ENCODE results near the gene GRM1.

Gene GRM1

GRCh38 chr6:146281651-146282362 is 252.9 kb downstream of the GRM1 start:
- no peak for DNase-seq (ENCODE audit: insufficient read length, low spot score)
- no peak for TF ChIP-seq CTCF (IDR thresholded peaks at IDR 0.05; ENCODE audit: insufficient read depth, missing control alignments)
- no peak for FAIRE-seq

GRCh38 chr6:146282837-146283236 is 254.0 kb downstream of the GRM1 start:
- DNase-seq (ENCODE audit: insufficient read length, low spot score) (no peak), FAIRE-seq (no peak)
- TF ChIP-seq CTCF (IDR thresholded peaks at IDR 0.05; ENCODE audit: insufficient read depth, missing control alignments): no peak

- no peak for FAIRE-seq
- no peak for TF ChIP-seq CTCF (IDR thresholded peaks at IDR 0.05; ENCODE audit: insufficient read depth, missing control alignments)
- no peak for DNase-seq (ENCODE audit: insufficient read length, low spot score)
These were observed 255.4 kb downstream of the GRM1 start for GRCh38 chr6:146284311-146284710.

- no peak for TF ChIP-seq CTCF (IDR thresholded peaks at IDR 0.05; ENCODE audit: insufficient read depth, missing control alignments)
- FAIRE-seq: no peak
These were observed 258.1 kb downstream of the GRM1 start for GRCh38 chr6:146286961-146287360.

GRCh38 chr6:146287691-146288369 is 259.0 kb downstream of the GRM1 start:
- no peak for DNase-seq (ENCODE audit: insufficient read length, low spot score)

More at GRCh38 chr6:146286961-146287360, 258.1 kb downstream of the GRM1 start:
- no peak for DNase-seq (ENCODE audit: insufficient read length, low spot score)

GRCh38 chr6:146289816-146290588 is 261.1 kb downstream of the GRM1 start:
- no peak for TF ChIP-seq CTCF (IDR thresholded peaks at IDR 0.05; ENCODE audit: insufficient read depth, missing control alignments)
- FAIRE-seq: no peak
- DNase-seq (ENCODE audit: insufficient read length, low spot score): no peak

More at GRCh38 chr6:146287691-146288369, 259.0 kb downstream of the GRM1 start:
- TF ChIP-seq CTCF (IDR thresholded peaks at IDR 0.05; ENCODE audit: insufficient read depth, missing control alignments): no peak
- no peak for FAIRE-seq

All from D721Med (cell line).